Keratinocyte (primary cell): Measurements from ENCODE around the gene CEP162. TPM values are rescaled to one million over a fixed set of nuclear protein-coding genes. Genes with fewer than 3 reads are reported as not detected.
"Not testable (repeated sequence)": the region's sequence is repeated elsewhere in the genome, so short reads cannot be mapped to it uniquely, and the experiment has no call there.

Source experiments
- DNase-seq: peaks from one replicate; pipeline ENCODE4 v3.0.0-alpha.2; 2011; ENCODE audit warnings: low read depth, missing footprints, low spot score
- FAIRE-seq: peaks from 2 replicates; lab custom pipeline; 2011; peaks lifted over from hg19 to GRCh38; lab: Jason Lieb, UNC
- H2AFZ ChIP-seq: 2 replicates; pipeline ENCODE4 v1.6.0; 2012; ENCODE audit warnings: low read length, control low read depth, inconsistent platforms; ENCODE audit not compliant: control insufficient read depth
- H3K27ac ChIP-seq: 2 replicates; pipeline ENCODE4 v1.5.1; 2011; ENCODE audit warnings: low read length; ENCODE audit not compliant: control insufficient read depth, insufficient read depth
- H3K27me3 ChIP-seq: 3 replicates; pipeline ENCODE4 v1.6.0; 2011; ENCODE audit warnings: low read length; ENCODE audit not compliant: control insufficient read depth, insufficient read depth; ENCODE audit errors: extremely low read depth
- H3K36me3 ChIP-seq, 2 experiments: 2 replicates in 1 of 2; 3 replicates in 1 of 2; pipeline ENCODE4 v1.5.1; 2011; ENCODE audit warnings: low read length in 2 of 2, mild to moderate bottlenecking in 1 of 2; ENCODE audit not compliant: control insufficient read depth in 2 of 2, insufficient read depth in 2 of 2; ENCODE audit errors: extremely low read depth in 1 of 2
- H3K4me1 ChIP-seq: 3 replicates; pipeline ENCODE4 v1.5.1; 2011; ENCODE audit warnings: low read length; ENCODE audit not compliant: control insufficient read depth, insufficient read depth; ENCODE audit errors: extremely low read depth
- H3K4me2 ChIP-seq: 3 replicates; pipeline ENCODE4 v1.6.0; 2011; ENCODE audit warnings: low read depth, low read length; ENCODE audit not compliant: control insufficient read depth, insufficient read depth; ENCODE audit errors: extremely low read depth
- H3K4me3 ChIP-seq, 3 experiments: fragments of 200-600 bp in 1 of 3; sonication (generic) in 1 of 3; 2 replicates in 2 of 3; 3 replicates in 1 of 3; pipeline ENCODE4 v1.5.1; 2011 to 2016; ENCODE audit warnings: low read length in 3 of 3, mild to moderate bottlenecking in 3 of 3, control low read depth in 2 of 3, inconsistent platforms in 1 of 3, low read depth in 1 of 3, mixed read lengths in 1 of 3, mixed run types in 1 of 3, moderate library complexity in 1 of 3; ENCODE audit not compliant: control insufficient read depth in 2 of 3, insufficient read depth in 2 of 3; ENCODE audit errors: extremely low read depth in 1 of 3
- H3K79me2 ChIP-seq: 2 replicates; pipeline ENCODE4 v1.6.0; 2012; ENCODE audit warnings: low read length; ENCODE audit not compliant: control insufficient read depth, insufficient read depth
- H3K9ac ChIP-seq: 3 replicates; pipeline ENCODE4 v1.6.0; 2011; ENCODE audit warnings: low read length; ENCODE audit not compliant: control insufficient read depth, insufficient read depth; ENCODE audit errors: extremely low read depth
- H3K9me1 ChIP-seq: 3 replicates; pipeline ENCODE4 v1.6.0; 2011; ENCODE audit warnings: low read length; ENCODE audit not compliant: control insufficient read depth, insufficient read depth; ENCODE audit errors: extremely low read depth
- H3K9me3 ChIP-seq: 2 replicates; pipeline ENCODE4 v1.5.1; 2012; ENCODE audit warnings: low read depth, low read length; ENCODE audit not compliant: control insufficient read depth
- H4K20me1 ChIP-seq: 3 replicates; pipeline ENCODE4 v1.6.0; 2011; ENCODE audit warnings: low read length; ENCODE audit not compliant: control insufficient read depth, insufficient read depth; ENCODE audit errors: extremely low read depth
- EZH2 ChIP-seq: IDR thresholded peaks from one replicate; pipeline ENCODE4 v1.6.1; 2012; ENCODE audit warnings: inconsistent platforms, mild to moderate bottlenecking, low read length, moderate library complexity
- dilution Hi-C: fragments of 300-500 bp; cut with MboI; formaldehyde crosslinking; loops from one replicate; pipeline ENCODE4 v1.7.0; 2020; ENCODE audit warnings: low sequenced_read_pairs; ENCODE audit not compliant: extremely low pct_ligation_motif_present
- polyA plus RNA-seq, 5 experiments: library from polyadenylated mRNA; depleted of rRNA in 3 of 5; stranded (reverse) in 3 of 5; stranded (forward) in 1 of 5; unstranded in 1 of 5; fragments of >200 nt; gene quantifications; 1 replicate in 1 of 5; 2 replicates in 3 of 5; 3 replicates in 1 of 5; pipeline versions ENCODE4 v1.2.1 to v1.2.3, GENCODE V29; 2011 to 2012; ENCODE audit warnings: missing spikeins in 2 of 5, low read depth in 1 of 5, low replicate concordance in 1 of 5
- TF ChIP-seq, protein P1 (sequence below), 3 experiments: IDR thresholded peaks in 1 of 3; conservative IDR thresholded peaks in 1 of 3; optimal IDR thresholded peaks in 1 of 3; 2 replicates in 2 of 3; 3 replicates in 1 of 3; pipeline versions ENCODE3 to v1.5.1; 2011; ENCODE audit warnings: low read length in 3 of 3, mild to moderate bottlenecking in 3 of 3, moderate library complexity in 2 of 3, control low read depth in 1 of 3, inconsistent platforms in 1 of 3; ENCODE audit not compliant: insufficient read depth in 2 of 3; ENCODE audit errors: extremely low read depth in 1 of 3

CEP162 gene
- polyA plus RNA-seq, 1 donor (not counting 4 experiments of a cell fraction or from before 2014, with no cell fraction given) = 2.6 TPM

- H2AFZ ChIP-seq = no peak overlapping the region
- H3K79me2 ChIP-seq = no peaks in the 10 kb centered on the region
- dilution Hi-C loops = no loop called here
- peaks cover 4% of the 10 kb centered on the region for H3K4me1 ChIP-seq
- no peaks in the 10 kb centered on the region for H3K9me3 ChIP-seq
- H4K20me1 ChIP-seq = no peaks in the 10 kb centered on the region
- DNase-seq (no peak), FAIRE-seq (no peak)
- H3K27me3 ChIP-seq = no peaks in the 10 kb centered on the region
- H3K27ac ChIP-seq = no peak overlapping the region
- no peak overlapping the region for H3K4me2 ChIP-seq
- H3K4me3 ChIP-seq = no peak overlapping the region
- no peak overlapping the region for H3K9ac ChIP-seq
- H3K36me3 ChIP-seq = no peaks in the 10 kb centered on the region
- no peak for TF ChIP-seq EZH2
- TF ChIP-seq, protein P1, sequence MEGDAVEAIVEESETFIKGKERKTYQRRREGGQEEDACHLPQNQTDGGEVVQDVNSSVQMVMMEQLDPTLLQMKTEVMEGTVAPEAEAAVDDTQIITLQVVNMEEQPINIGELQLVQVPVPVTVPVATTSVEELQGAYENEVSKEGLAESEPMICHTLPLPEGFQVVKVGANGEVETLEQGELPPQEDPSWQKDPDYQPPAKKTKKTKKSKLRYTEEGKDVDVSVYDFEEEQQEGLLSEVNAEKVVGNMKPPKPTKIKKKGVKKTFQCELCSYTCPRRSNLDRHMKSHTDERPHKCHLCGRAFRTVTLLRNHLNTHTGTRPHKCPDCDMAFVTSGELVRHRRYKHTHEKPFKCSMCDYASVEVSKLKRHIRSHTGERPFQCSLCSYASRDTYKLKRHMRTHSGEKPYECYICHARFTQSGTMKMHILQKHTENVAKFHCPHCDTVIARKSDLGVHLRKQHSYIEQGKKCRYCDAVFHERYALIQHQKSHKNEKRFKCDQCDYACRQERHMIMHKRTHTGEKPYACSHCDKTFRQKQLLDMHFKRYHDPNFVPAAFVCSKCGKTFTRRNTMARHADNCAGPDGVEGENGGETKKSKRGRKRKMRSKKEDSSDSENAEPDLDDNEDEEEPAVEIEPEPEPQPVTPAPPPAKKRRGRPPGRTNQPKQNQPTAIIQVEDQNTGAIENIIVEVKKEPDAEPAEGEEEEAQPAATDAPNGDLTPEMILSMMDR (optimal IDR thresholded peaks at IDR 0.05 in 1 of 3, IDR thresholded peaks at IDR 0.05 in 1 of 3, conservative IDR thresholded peaks at IDR 0.05 in 1 of 3; ENCODE audit: extremely low read depth in 1 of 3, insufficient read depth in 2 of 3, low read length in 3 of 3) = no peak
- no peaks in the 10 kb centered on the region for H3K9me1 ChIP-seq
Observed at GRCh38 chr6:84086545-84087429, 140.7 kb downstream of the CEP162 start.

DNA sequence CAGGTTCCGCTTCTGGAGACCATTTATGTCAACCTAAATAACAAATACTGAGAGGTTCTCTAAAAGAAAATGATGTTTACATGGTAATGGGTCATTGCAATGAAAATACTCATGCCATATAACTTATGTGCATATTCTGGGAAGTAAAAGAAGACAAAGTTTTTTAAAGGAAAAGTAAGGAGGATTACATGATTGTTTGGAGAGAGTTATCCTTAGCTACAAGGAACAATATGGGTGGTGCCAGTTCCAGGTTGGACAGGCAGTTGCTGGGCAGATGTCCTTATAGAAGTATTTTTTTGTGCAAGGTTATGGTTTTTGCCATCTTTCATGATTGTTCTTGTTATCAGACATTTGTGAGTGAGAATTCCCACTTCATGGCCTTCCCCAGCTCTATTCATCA, 141.4 kb downstream of the CEP162 start:
- Histone ChIP-seq H3K27ac (no peak overlapping the region), H3K4me2 (no peak overlapping the region), H3K4me3 (no peak overlapping the region), H3K27me3 (no peaks in the 10 kb centered on the region), H3K9ac (no peak overlapping the region), H3K9me3 (no peaks in the 10 kb centered on the region), H3K79me2 (no peaks in the 10 kb centered on the region), H3K4me1 (peaks cover 4% of the 10 kb centered on the region), H4K20me1 (no peaks in the 10 kb centered on the region), H3K36me3 (no peaks in the 10 kb centered on the region), H2AFZ (no peak overlapping the region), H3K9me1 (no peaks in the 10 kb centered on the region)
- DNase-seq (no peak), FAIRE-seq (no peak)
- dilution Hi-C loops = no loop called here
- no peak for TF ChIP-seq EZH2
- TF ChIP-seq, protein P1 (optimal IDR thresholded peaks at IDR 0.05 in 1 of 3, IDR thresholded peaks at IDR 0.05 in 1 of 3, conservative IDR thresholded peaks at IDR 0.05 in 1 of 3; ENCODE audit: extremely low read depth in 1 of 3, insufficient read depth in 2 of 3, low read length in 3 of 3) = no peak

DNA sequence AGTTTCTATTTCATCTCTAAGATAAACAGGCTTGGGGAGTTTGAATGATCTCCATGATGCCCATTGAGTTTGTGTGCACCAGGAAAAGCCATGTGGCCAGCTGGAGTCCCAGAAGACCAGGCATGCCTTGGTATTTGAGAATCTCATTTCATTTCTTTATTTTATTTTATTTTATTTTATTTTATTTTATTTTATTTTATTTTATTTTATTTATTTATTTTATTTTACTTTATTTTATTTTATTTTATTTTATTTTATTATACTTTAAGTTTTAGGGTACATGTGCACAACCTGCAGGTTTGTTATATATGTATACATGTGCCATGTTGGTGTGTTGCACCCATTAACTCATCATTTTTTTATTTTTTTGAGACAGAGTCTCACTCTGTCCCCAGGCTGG, 142.7 kb downstream of the CEP162 start:
- H3K9me3 ChIP-seq, H3K4me3 ChIP-seq, H2AFZ ChIP-seq, DNase-seq, H3K27me3 ChIP-seq, H3K79me2 ChIP-seq, H3K4me1 ChIP-seq, H3K9me1 ChIP-seq, H3K36me3 ChIP-seq, H3K27ac ChIP-seq, FAIRE-seq, H3K9ac ChIP-seq, H3K4me2 ChIP-seq, H4K20me1 ChIP-seq, dilution Hi-C loops: not testable (repeated sequence)
